NCI-H2171 (cell line): ENCODE results near the gene PTPN1.
A peak's percentile ranks its signal among the peaks of the same experiment; 100 is the strongest.
"Not testable (repeated sequence)": the region's sequence is repeated elsewhere in the genome, so short reads cannot be mapped to it uniquely, and the experiment has no call there.

Experiments used
- DNase-seq: peaks from one replicate; lab custom pipeline; 2025; lab: John Stamatoyannopoulos, UW

Gene PTPN1

GRCh38 chr20:50509923-50510705 is at the start of gene PTPN1:
Gene PTPN1 (plus strand): TSS chr20:50510383. CDS start chr20:50510528, 145 bp downstream.
- peak; percentile 99 for DNase-seq

GRCh38 chr20:50460608-50461267 is 49.4 kb upstream of the PTPN1 start:
- no peak for DNase-seq

- no peak for DNase-seq
Observed at GRCh38 chr20:50462093-50462690, 48.0 kb upstream of the PTPN1 start.

- peak; percentile 62 for DNase-seq
Observed at GRCh38 chr20:50464026-50464724, 46.0 kb upstream of the PTPN1 start.

GRCh38 chr20:50464725-50465650 is 45.2 kb upstream of the PTPN1 start:
- no peak for DNase-seq

GRCh38 chr20:50467174-50467573 is 43.0 kb upstream of the PTPN1 start:
- no peak for DNase-seq

- DNase-seq: peak; percentile 42
Observed at GRCh38 chr20:50467718-50468356, 42.3 kb upstream of the PTPN1 start.

GRCh38 chr20:50468378-50468798 is 41.8 kb upstream of the PTPN1 start:
- no peak for DNase-seq

GRCh38 chr20:50469176-50469723 is 40.9 kb upstream of the PTPN1 start:
- no peak for DNase-seq

GRCh38 chr20:50469796-50470195 is 40.4 kb upstream of the PTPN1 start:
- DNase-seq: no peak

GRCh38 chr20:50470264-50470858 is 39.8 kb upstream of the PTPN1 start:
- no peak for DNase-seq

- peak; percentile 31 for DNase-seq
Observed at GRCh38 chr20:50471231-50471630, 39.0 kb upstream of the PTPN1 start.

GRCh38 chr20:50472693-50473664 is 37.2 kb upstream of the PTPN1 start:
- DNase-seq: no peak

GRCh38 chr20:50474356-50474755 is 35.8 kb upstream of the PTPN1 start:
- DNase-seq: not testable (repeated sequence)

- DNase-seq: no peak
Observed at GRCh38 chr20:50475681-50476292, 34.4 kb upstream of the PTPN1 start.

- DNase-seq: no peak
Observed at GRCh38 chr20:50477239-50477872, 32.8 kb upstream of the PTPN1 start.

- no peak for DNase-seq
Observed at GRCh38 chr20:50478162-50478990, 31.8 kb upstream of the PTPN1 start.
